DOHH2 (cell line): ENCODE results near the gene CPAMD8.

ENCODE experiments used
- EZH2phosphoT487 ChIP-seq: fragments of 200-600 bp; sonication (generic); IDR thresholded peaks from 2 replicates; pipeline ENCODE4 v1.6.1; 2017; ENCODE audit warnings: borderline replicate concordance, mild to moderate bottlenecking, antibody characterized with exemption, low read length, moderate library complexity, mixed read lengths
- TF ChIP-seq, protein P1 (sequence below): fragments of 200-600 bp; sonication (generic); IDR thresholded peaks from one replicate; pipeline ENCODE4 v1.5.1; 2014; ENCODE audit warnings: antibody characterized with exemption, mild to moderate bottlenecking, low read depth, low read length; ENCODE audit not compliant: poor library complexity, severe bottlenecking

DNA sequence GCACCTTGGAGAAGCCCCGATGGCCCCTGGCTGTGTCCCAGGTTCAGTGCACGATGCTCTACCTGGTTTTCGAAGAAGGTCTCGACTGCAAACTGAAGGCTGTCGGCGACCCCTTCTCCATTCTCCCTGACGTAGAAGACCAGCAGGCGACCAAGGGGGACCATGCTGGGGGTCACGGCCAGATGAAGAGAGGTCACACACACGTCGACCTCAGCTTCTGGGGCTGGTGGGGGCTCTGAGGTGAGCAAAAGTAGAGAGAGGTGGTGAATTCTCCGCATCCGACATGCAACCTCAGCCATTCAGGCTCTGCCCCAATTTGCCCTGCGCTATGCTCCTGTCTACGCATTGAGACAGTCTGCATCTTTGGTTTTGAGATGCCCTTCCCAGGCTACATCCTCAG lies 49.3 kb downstream of the CPAMD8 start:
- TF ChIP-seq, protein P1, sequence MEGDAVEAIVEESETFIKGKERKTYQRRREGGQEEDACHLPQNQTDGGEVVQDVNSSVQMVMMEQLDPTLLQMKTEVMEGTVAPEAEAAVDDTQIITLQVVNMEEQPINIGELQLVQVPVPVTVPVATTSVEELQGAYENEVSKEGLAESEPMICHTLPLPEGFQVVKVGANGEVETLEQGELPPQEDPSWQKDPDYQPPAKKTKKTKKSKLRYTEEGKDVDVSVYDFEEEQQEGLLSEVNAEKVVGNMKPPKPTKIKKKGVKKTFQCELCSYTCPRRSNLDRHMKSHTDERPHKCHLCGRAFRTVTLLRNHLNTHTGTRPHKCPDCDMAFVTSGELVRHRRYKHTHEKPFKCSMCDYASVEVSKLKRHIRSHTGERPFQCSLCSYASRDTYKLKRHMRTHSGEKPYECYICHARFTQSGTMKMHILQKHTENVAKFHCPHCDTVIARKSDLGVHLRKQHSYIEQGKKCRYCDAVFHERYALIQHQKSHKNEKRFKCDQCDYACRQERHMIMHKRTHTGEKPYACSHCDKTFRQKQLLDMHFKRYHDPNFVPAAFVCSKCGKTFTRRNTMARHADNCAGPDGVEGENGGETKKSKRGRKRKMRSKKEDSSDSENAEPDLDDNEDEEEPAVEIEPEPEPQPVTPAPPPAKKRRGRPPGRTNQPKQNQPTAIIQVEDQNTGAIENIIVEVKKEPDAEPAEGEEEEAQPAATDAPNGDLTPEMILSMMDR = no peak
- TF ChIP-seq EZH2phosphoT487 = no peak
